Neural progenitor cell (in vitro differentiated cells): Measurements from ENCODE around the gene ITGB1. TPM values are rescaled to one million over a fixed set of nuclear protein-coding genes. Genes with fewer than 3 reads are reported as not detected.

Experiments used
- DNase-seq: peaks from one replicate; pipeline ENCODE4 v3.0.0-alpha.2; 2016; ENCODE audit warnings: low spot score
- H2AFZ ChIP-seq: fragments of 200-600 bp; sonication (generic); replicated peaks from 2 replicates; pipeline ENCODE4 v1.6.1; 2016; ENCODE audit warnings: antibody characterized with exemption
- H3F3A ChIP-seq: fragments of 200-600 bp; sonication (generic); 2 replicates; pipeline ENCODE4 v1.6.1; 2016; ENCODE audit warnings: antibody characterized with exemption, low read depth
- H3K27ac ChIP-seq: fragments of 200-600 bp; sonication (generic); 2 replicates; pipeline ENCODE4 v1.5.1; 2016; ENCODE audit warnings: mild to moderate bottlenecking
- H3K27me3 ChIP-seq: fragments of 200-600 bp; sonication (generic); 2 replicates; pipeline ENCODE4 v1.6.1; 2016; ENCODE audit warnings: mild to moderate bottlenecking, moderate library complexity
- H3K36me3 ChIP-seq: fragments of 200-600 bp; sonication (generic); 2 replicates; pipeline ENCODE4 v1.5.1; 2016
- H3K4me1 ChIP-seq: fragments of 200-600 bp; sonication (generic); 2 replicates; pipeline ENCODE4 v1.6.1; 2016; ENCODE audit warnings: mixed run types
- H3K4me2 ChIP-seq: fragments of 200-600 bp; sonication (generic); 2 replicates; pipeline ENCODE4 v1.6.1; 2016
- H3K4me3 ChIP-seq: fragments of 200-600 bp; sonication (generic); 2 replicates; pipeline ENCODE4 v1.5.1; 2016
- H3K79me2 ChIP-seq: fragments of 200-600 bp; sonication (generic); 2 replicates; pipeline ENCODE4 v1.6.1; 2016; ENCODE audit warnings: low read depth
- H3K9ac ChIP-seq: fragments of 200-600 bp; sonication (generic); 2 replicates; pipeline ENCODE4 v1.6.1; 2016
- H3K9me3 ChIP-seq: fragments of 200-600 bp; sonication (generic); 2 replicates; pipeline ENCODE4 v1.5.1; 2016; ENCODE audit warnings: low read depth
- H4K20me1 ChIP-seq: fragments of 200-600 bp; sonication (generic); 2 replicates; pipeline ENCODE4 v1.6.1; 2016; ENCODE audit warnings: low read depth
- H3K27ac Mint-ChIP-seq: 3 replicates; pipeline ENCODE4 v1.8.0; 2021; ENCODE audit warnings: mixed read lengths
- H3K27me3 Mint-ChIP-seq: 2 replicates; pipeline ENCODE4 v1.8.0; 2022; ENCODE audit warnings: low read depth, mild to moderate bottlenecking, inconsistent platforms, moderate library complexity, mixed read lengths; ENCODE audit not compliant: insufficient read depth
- H3K36me3 Mint-ChIP-seq: 3 replicates; pipeline ENCODE4 v1.8.0; 2021; ENCODE audit warnings: mixed read lengths
- H3K4me1 Mint-ChIP-seq: 3 replicates; pipeline ENCODE4 v1.8.0; 2021; ENCODE audit warnings: mixed read lengths
- H3K4me3 Mint-ChIP-seq: 3 replicates; pipeline ENCODE4 v1.8.0; 2021; ENCODE audit warnings: mild to moderate bottlenecking, moderate library complexity, mixed read lengths
- H3K9me3 Mint-ChIP-seq: 3 replicates; pipeline ENCODE4 v1.8.0; 2020; ENCODE audit warnings: mixed read lengths
- EZH2 ChIP-seq: fragments of 200-600 bp; sonication (generic); IDR thresholded peaks from 2 replicates; pipeline ENCODE4 v1.6.1; 2017; ENCODE audit warnings: antibody characterized with exemption, mild to moderate bottlenecking, moderate library complexity
- EZH2phosphoT487 ChIP-seq: fragments of 200-600 bp; sonication (generic); IDR thresholded peaks from 2 replicates; pipeline ENCODE4 v1.6.1; 2017; ENCODE audit warnings: antibody characterized with exemption
- total RNA-seq: library from RNA; depleted of rRNA; stranded (reverse); fragments of >200 nt; gene quantifications from 2 replicates; pipeline ENCODE4 v1.2.3, GENCODE V29; 2015; ENCODE audit warnings: low replicate concordance
- TF ChIP-seq, protein P1 (sequence below): fragments of 200-600 bp; sonication (generic); IDR thresholded peaks from 2 replicates; pipeline ENCODE4 v1.5.1; 2017; ENCODE audit warnings: antibody characterized with exemption, mild to moderate bottlenecking

Gene ITGB1
- total RNA-seq, 1 donor from 2014 or later: 358 TPM

DNA sequence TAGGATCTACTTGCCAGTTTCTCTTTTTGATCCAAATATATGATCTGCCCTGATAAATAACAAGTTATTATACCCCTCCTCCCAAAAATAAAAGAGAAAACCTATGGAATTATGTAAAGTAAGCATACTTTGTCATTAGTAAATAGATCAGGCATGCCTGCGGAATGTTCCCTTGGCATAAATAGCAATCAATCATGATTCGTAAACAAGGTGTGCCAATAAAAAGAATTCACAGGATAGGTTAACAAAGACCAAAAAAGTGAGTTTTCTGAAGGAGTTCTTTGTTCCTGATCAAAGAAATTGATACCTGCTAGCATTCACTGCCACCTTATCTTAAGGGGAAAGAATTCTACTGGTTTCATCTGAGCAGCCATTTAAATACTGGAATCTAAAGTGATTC lies 11.9 kb downstream of the ITGB1 start:
- Histone ChIP-seq H3K27me3 (no peaks in the 10 kb centered on the region), H3K4me2 (no peak overlapping the region), H3K36me3 (no peaks in the 10 kb centered on the region), H2AFZ (no peak overlapping the region), H3K4me1 (peaks cover 37% of the 10 kb centered on the region), H3K27ac (no peak overlapping the region), H3F3A (peaks cover 13% of the 10 kb centered on the region), H3K9ac (no peak overlapping the region), H3K79me2 (peaks cover 100% of the 10 kb centered on the region), H3K4me3 (no peak overlapping the region), H3K9me3 (no peaks in the 10 kb centered on the region), H4K20me1 (peaks cover 55% of the 10 kb centered on the region)
- Mint-ChIP-seq H3K4me1 (peaks cover 26% of the 10 kb centered on the region), H3K9me3 (peaks cover 30% of the 10 kb centered on the region), H3K27ac (no peak overlapping the region), H3K27me3 (no peaks in the 10 kb centered on the region), H3K36me3 (peaks cover 30% of the 10 kb centered on the region), H3K4me3 (no peak overlapping the region)
- no peak for DNase-seq
- no peak for TF ChIP-seq EZH2phosphoT487
- no peak for TF ChIP-seq EZH2
- TF ChIP-seq, protein P1, sequence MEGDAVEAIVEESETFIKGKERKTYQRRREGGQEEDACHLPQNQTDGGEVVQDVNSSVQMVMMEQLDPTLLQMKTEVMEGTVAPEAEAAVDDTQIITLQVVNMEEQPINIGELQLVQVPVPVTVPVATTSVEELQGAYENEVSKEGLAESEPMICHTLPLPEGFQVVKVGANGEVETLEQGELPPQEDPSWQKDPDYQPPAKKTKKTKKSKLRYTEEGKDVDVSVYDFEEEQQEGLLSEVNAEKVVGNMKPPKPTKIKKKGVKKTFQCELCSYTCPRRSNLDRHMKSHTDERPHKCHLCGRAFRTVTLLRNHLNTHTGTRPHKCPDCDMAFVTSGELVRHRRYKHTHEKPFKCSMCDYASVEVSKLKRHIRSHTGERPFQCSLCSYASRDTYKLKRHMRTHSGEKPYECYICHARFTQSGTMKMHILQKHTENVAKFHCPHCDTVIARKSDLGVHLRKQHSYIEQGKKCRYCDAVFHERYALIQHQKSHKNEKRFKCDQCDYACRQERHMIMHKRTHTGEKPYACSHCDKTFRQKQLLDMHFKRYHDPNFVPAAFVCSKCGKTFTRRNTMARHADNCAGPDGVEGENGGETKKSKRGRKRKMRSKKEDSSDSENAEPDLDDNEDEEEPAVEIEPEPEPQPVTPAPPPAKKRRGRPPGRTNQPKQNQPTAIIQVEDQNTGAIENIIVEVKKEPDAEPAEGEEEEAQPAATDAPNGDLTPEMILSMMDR: no peak

DNA sequence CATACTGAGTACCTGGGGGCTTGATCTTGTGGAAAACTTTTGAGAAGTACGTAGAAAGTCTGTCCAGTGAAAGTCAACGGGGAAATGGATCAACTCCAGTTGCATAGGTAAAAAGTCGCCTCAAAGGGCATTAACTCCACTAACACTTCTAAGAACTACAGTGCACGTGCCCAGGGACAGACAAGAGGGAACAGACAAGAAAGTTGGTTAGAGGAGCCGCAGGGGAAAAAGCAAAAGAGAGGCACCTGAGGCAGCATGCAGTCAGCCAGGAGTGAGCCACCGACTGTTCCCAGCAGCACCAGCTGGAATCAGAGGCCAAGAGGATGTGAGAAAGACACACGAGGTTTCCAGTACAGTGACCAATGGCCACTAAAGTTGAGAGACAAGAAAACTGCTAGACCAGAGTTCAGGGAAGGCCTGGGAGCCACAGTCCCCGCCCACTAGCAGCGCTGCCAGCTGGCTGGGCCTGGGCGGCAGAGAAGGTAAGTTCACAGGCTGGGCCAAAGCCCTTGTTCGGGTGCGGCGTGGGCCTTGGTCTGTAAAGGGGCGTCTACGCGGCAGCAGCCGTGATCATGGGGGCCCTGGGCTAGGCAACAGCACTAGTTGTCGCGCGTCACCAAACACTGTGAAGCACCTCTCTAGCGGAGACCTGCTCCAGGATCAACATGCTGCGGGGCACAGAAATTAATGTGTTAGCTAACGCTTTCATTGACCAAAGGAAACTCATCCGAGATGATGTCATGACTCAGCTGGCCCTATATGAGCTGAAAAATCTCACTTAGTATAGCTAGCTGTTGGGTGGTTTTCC lies 14.0 kb downstream of the ITGB1 start:
- Histone ChIP-seq H3K4me1 (peaks cover 23% of the 10 kb centered on the region), H4K20me1 (peaks cover 66% of the 10 kb centered on the region), H3F3A (peaks cover 11% of the 10 kb centered on the region), H3K9ac (no peak overlapping the region), H3K79me2 (peaks cover 100% of the 10 kb centered on the region), H3K9me3 (no peaks in the 10 kb centered on the region), H3K4me3 (no peak overlapping the region), H3K36me3 (no peaks in the 10 kb centered on the region), H3K27ac (no peak overlapping the region), H2AFZ (no peak overlapping the region), H3K4me2 (peak overlapping the region; percentile 2), H3K27me3 (no peaks in the 10 kb centered on the region)
- no peak overlapping the region for H3K27ac Mint-ChIP-seq
- H3K4me1 Mint-ChIP-seq: peaks cover 23% of the 10 kb centered on the region
- H3K27me3 Mint-ChIP-seq: no peaks in the 10 kb centered on the region
- H3K36me3 Mint-ChIP-seq: peaks cover 30% of the 10 kb centered on the region
- H3K4me3 Mint-ChIP-seq: no peak overlapping the region
- peak; percentile 35 for DNase-seq
- TF ChIP-seq EZH2phosphoT487 (no peak), EZH2 (no peak)
- TF ChIP-seq, protein P1: no peak
- H3K9me3 Mint-ChIP-seq: peaks cover 28% of the 10 kb centered on the region

DNA sequence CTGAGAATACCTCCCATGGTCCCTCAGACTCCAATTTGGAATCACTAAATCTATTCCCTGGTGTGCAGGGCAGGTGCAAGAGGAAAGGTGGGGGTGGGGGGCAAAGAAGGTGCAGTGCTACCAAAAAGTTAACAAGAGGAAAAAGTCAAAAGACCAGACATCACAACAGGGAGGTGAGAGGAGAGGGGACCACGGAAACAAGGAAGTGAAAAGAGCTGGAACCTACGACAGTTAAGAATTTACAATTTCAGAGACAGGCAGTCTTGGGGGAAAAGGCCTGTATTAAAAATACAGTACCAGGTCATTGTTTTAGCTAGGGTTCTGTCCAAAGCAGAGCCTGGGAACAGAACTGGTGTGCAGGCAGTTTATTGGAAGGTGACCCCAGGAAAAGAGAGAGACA lies 14.6 kb downstream of the ITGB1 start:
- H3K79me2 ChIP-seq: peaks cover 100% of the 10 kb centered on the region
- no peak overlapping the region for H3K9ac ChIP-seq
- Mint-ChIP-seq H3K27ac (no peak overlapping the region), H3K9me3 (peaks cover 24% of the 10 kb centered on the region), H3K4me3 (no peak overlapping the region), H3K27me3 (no peaks in the 10 kb centered on the region), H3K4me1 (peaks cover 29% of the 10 kb centered on the region), H3K36me3 (peaks cover 25% of the 10 kb centered on the region)
- no peaks in the 10 kb centered on the region for H3K27me3 ChIP-seq
- TF ChIP-seq, protein P1: no peak
- TF ChIP-seq EZH2phosphoT487 (no peak), EZH2 (no peak)
- H3K4me3 ChIP-seq: no peak overlapping the region
- H3F3A ChIP-seq: peaks cover 15% of the 10 kb centered on the region
- H3K4me2 ChIP-seq: no peak overlapping the region
- no peaks in the 10 kb centered on the region for H3K36me3 ChIP-seq
- no peak for DNase-seq
- H3K27ac ChIP-seq: no peak overlapping the region
- peaks cover 25% of the 10 kb centered on the region for H3K4me1 ChIP-seq
- peaks cover 73% of the 10 kb centered on the region for H4K20me1 ChIP-seq
- no peak overlapping the region for H2AFZ ChIP-seq
- H3K9me3 ChIP-seq: no peaks in the 10 kb centered on the region
